Kidney (tissue), 14 donors: ENCODE results near the gene RCC1. TPM values are rescaled to one million over a fixed set of nuclear protein-coding genes. Genes with fewer than 3 reads are reported as not detected.

Experiments
- DNase-seq, 5 donors: peaks; one replicate each; pipeline ENCODE4 v3.0.0-alpha.2; 2013 to 2020
- FAIRE-seq: peaks from 2 replicates; lab custom pipeline; 2012; peaks lifted over from hg19 to GRCh38; lab: Jason Lieb, UNC
- H3K27ac ChIP-seq, 2 donors: one replicate each; pipeline ENCODE4 v1.7.0; 2013; ENCODE audit warnings: low read depth in 2 of 2, low read length in 2 of 2, inconsistent platforms in 1 of 2
- H3K27me3 ChIP-seq: one replicate; pipeline ENCODE4 v1.7.1; 2013; ENCODE audit warnings: low read length, inconsistent platforms; ENCODE audit not compliant: control insufficient read depth, insufficient read depth
- H3K36me3 ChIP-seq, 3 donors: one replicate each; pipeline versions ENCODE4 v1.7.0 to v1.7.1; 2013; ENCODE audit warnings: low read length in 3 of 3, control low read depth in 1 of 3, inconsistent platforms in 1 of 3; ENCODE audit not compliant: insufficient read depth in 3 of 3, control insufficient read depth in 2 of 3
- H3K4me1 ChIP-seq, 3 donors: one replicate each; pipeline versions ENCODE4 v1.7.0 to v1.7.1; 2013; ENCODE audit warnings: low read length in 3 of 3, inconsistent platforms in 1 of 3, low read depth in 1 of 3; ENCODE audit not compliant: control insufficient read depth in 2 of 3, insufficient read depth in 2 of 3
- H3K4me3 ChIP-seq, 3 donors: one replicate each; pipeline versions ENCODE4 v1.7.0 to v1.8.1; 2013; ENCODE audit warnings: low read length in 3 of 3, control low read depth in 1 of 3, inconsistent platforms in 1 of 3
- H3K9ac ChIP-seq, 3 donors: one replicate each; pipeline versions ENCODE4 v1.7.0 to v1.7.1; 2013; ENCODE audit warnings: low read length in 3 of 3, control low read depth in 1 of 3, inconsistent platforms in 1 of 3
- H3K9me3 ChIP-seq, 3 donors: one replicate each; pipeline versions ENCODE4 v1.7.0 to v1.7.1; 2013; ENCODE audit warnings: low read length in 3 of 3, control low read depth in 1 of 3, inconsistent platforms in 1 of 3; ENCODE audit not compliant: control insufficient read depth in 2 of 3, insufficient read depth in 1 of 3
- CTCF ChIP-seq: IDR thresholded peaks from 3 replicates; pipeline ENCODE4 v1.5.1; 2012; ENCODE audit warnings: mild to moderate bottlenecking, moderate library complexity, borderline replicate concordance; ENCODE audit not compliant: insufficient read depth; ENCODE audit errors: extremely low read depth
- intact Hi-C: fragments of 100-400 bp; cut with DNase I; formaldehyde crosslinking; loops from one replicate; pipeline ENCODE4 v1.11.1; 2022
- polyA plus RNA-seq: library from polyadenylated mRNA; stranded (reverse); fragments of 350-450 nt; fragmentation: Illumina TruSeq; extraction: RNeasy Lipid Tissue Mini Kit (QIAGEN cat#74804); gene quantifications from one replicate; pipeline ENCODE4 v1.2.3, GENCODE V29; 2014; ENCODE audit warnings: low read depth, low replicate concordance; ENCODE audit not compliant: insufficient read depth
- total RNA-seq: library from RNA; stranded (reverse); fragmentation: NEBNext Ultra II Directional; extraction: Animal tissue kit (Norgen Biotek cat#: 25700); gene quantifications from one replicate; pipeline ENCODE4 v1.2.1, GENCODE V29; 2021
- donor health status: control.
- donor health status: control.
- donor health status: control.
- donor health status: control.
- donor health status: control.
- donor health status: DM: yes; HTN: yes; CAD: no.
- donor health status: Normal renal cell carcinoma (clear cell type).

The RCC1 gene
- total and polyA plus RNA-seq, 2 donors from 2014 or later: 5.7 to 19.9 TPM

GRCh38 chr1:28578696-28579218 lies 72.9 kb downstream of the RCC1 start:
- H3K4me3 ChIP-seq: no peak overlapping the region
- intact Hi-C loops: no loop called here
- peaks cover 3 to 24% (median 20%) of the 10 kb centered on the region in 3 donors for H3K36me3 ChIP-seq
- no peak overlapping the region for H3K27ac ChIP-seq
- no peak overlapping the region for H3K9ac ChIP-seq
- FAIRE-seq: no peak
- H3K27me3 ChIP-seq: no peaks in the 10 kb centered on the region
- no peak for TF ChIP-seq CTCF
- no peaks in the 10 kb centered on the region for H3K9me3 ChIP-seq
- peaks cover 0 to 13% (median 0%) of the 10 kb centered on the region in 3 donors for H3K4me1 ChIP-seq
- DNase-seq: no peak

GRCh38 chr1:28579401-28579800 lies 73.6 kb downstream of the RCC1 start:
- Histone ChIP-seq H3K9ac (no peak overlapping the region), H3K4me3 (no peak overlapping the region)

GRCh38 chr1:28580722-28581530 lies 75.1 kb downstream of the RCC1 start:
- FAIRE-seq (no peak), DNase-seq (peak in 3 of 5 donors; percentile 61 to 73 (median 70))
- TF ChIP-seq CTCF: no peak
- intact Hi-C loops: no loop called here
- Histone ChIP-seq H3K4me3 (peak overlapping the region; percentile 83 to 93 (median 93)), H3K9me3 (no peaks in the 10 kb centered on the region), H3K36me3 (peaks cover 3 to 24% (median 18%) of the 10 kb centered on the region in 3 donors), H3K27ac (peak overlapping the region; percentile 74 to 88), H3K9ac (peak overlapping the region; percentile 81 to 90 (median 86)), H3K4me1 (peaks cover 0 to 13% (median 0%) of the 10 kb centered on the region in 3 donors), H3K27me3 (no peaks in the 10 kb centered on the region)

More at GRCh38 chr1:28579401-28579800, 73.6 kb downstream of the RCC1 start:
- Histone ChIP-seq H3K27ac (no peak overlapping the region), H3K27me3 (no peaks in the 10 kb centered on the region), H3K4me1 (peaks cover 0 to 13% (median 0%) of the 10 kb centered on the region in 3 donors), H3K36me3 (peaks cover 3 to 24% (median 18%) of the 10 kb centered on the region in 3 donors), H3K9me3 (no peaks in the 10 kb centered on the region)
- FAIRE-seq (no peak), DNase-seq (no peak)
- TF ChIP-seq CTCF: no peak
- intact Hi-C loops: no loop called here
